COR-L47 (cell line): Measurements from ENCODE around the gene NKX6-1.

Experiments used
- DNase-seq: peaks from one replicate; lab custom pipeline; 2025; lab: John Stamatoyannopoulos, UW

The NKX6-1 gene

GRCh38 chr4:84498203-84498934, 723 bp downstream of the NKX6-1 start:
- peak; percentile 49 for DNase-seq

DNA sequence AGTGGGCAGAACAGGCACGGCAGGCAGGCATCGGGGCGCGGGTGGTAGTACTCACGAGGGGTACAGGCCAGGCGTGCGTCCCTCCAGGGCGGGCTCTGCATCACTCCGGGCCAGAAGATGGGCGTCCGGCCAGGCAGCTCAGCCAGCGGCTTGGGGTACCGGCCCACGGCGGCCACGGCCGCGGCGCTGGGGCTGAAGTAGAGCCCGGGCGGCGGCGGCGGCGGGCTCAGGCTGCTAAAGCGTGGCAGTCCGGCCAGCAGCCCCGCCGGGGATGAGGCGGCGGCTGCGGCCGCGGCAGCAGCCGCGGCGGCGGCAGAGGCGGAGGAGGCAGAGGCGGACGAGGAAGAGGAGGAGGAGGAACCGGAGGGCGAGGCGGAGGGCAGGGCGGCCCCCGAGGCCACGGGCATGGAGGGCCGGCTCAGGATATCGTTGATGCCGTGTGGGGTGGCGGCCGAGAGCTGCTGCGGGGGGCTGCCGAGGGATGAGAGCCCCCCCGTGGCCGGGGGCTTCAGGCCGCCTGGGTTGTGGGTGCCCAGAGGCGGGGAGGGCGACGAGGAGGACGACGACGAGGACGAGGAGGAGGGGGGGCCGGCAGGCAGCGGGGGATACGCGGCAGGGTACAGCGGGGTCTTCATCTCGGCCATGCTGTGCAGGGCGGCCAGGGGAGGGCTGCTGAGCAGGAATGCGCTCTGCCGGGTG, 1.4 kb downstream of the NKX6-1 start:
- no peak for DNase-seq

GRCh38 chr4:84496706-84497503, 2.2 kb downstream of the NKX6-1 start:
- no peak for DNase-seq

DNA sequence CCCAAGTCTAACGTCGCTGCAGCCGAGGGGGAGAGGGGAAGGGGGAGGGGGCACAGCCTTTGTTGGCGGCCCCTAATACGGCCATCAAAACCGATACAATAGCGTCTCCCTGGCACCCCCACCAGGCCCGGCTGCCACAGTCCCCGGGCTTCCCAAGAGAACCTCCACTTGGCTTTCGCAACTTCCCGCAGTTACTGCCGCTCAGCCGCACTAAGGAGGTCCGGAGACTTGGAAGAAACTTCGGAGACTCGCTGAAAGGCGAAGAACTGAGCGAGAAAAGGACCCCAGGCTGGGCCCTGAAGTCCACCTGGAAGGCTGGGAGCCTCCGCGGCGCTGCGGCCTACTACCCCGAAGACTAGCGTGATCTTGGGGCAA, 2.8 kb downstream of the NKX6-1 start:
- no peak for DNase-seq

DNA sequence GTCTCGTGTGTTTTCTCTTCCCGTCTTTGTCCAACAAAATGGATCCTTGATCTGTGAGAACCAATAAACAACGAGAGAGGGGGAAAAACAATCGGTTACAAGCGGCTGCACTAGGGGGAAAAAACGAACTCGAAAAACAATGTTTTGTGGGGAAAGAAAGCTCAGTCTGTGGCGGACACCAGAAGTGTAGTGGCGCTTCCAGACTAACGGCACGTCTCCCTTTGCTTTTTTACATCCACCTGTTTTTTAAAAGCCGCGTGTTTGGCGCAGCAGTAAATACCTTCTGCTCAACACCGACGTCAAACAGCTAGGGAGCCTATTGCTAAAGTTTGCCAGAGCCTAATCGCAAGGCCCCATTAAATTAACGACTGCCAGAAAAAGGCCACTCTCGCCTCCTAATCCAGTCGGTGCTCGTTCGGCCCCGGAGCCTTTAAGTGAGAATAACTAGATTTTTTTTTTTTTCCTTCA, 3.3 kb downstream of the NKX6-1 start:
- no peak for DNase-seq

DNA sequence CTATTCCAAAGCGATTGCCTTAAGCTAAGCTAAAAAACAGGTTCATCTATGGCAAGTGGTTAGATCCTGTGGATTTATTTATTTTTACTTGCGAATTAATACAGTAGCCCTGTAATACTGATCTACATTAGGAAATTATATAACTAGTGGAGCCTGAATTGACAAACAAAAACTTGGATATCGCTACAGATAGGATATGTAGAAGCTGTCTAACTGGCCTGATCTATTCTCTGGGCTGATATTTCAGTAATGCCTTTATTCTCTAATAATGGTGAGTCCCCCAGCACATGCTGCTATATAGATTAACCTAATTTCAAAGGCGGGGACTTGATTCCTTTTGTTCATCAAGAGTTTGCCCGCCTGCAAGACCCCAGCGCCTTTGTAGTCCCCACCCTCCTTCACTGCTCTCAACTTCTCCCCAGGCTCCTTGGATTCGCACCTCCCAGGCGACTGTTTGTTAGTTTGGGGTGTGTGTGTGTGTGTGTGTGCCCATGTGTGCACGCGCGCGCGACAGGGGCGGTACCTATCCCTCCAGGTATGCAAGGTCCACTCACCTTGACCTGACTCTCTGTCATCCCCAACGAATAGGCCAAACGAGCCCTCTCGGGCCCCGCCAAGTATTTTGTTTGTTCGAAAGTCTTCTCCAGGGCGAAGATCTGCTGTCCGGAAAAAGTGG, 3.8 kb downstream of the NKX6-1 start:
- no peak for DNase-seq

DNA sequence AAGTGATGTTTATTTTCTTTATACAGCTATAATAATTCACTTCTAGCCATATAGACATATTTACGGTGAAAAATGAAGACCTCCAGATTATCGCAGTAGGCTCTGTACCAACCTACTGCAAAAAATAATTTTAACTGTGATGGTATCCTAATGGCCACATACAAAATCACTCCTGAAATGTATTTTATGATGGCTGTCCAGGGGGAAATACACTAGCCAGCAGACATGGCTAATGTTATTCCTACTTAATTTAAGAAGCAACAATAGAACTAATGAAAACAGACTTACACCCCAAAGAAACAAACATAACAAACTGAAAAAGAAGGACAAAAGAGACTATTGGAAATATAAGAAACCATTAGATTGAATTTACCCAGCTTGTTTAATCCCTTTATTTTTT, 4.6 kb downstream of the NKX6-1 start:
- DNase-seq, result no peak

DNA sequence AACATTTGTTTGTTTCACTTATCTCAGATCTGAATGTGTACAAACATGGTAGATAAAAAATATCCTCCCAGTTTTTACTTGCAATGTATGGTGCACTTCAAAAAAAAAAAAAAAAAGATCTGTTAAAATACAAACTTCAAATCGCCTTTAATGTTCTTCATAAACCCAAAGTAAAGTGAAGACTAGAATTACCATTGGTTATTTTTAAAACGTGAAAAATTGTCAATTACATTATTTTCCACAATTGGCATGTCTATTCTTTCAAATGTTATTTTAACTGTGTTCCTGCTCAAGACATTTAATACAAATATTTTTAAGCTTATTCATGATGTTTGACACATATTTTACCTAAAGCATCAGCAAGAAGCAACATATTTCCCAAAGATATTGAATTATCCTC, 5.0 kb downstream of the NKX6-1 start:
- no peak for DNase-seq

DNA sequence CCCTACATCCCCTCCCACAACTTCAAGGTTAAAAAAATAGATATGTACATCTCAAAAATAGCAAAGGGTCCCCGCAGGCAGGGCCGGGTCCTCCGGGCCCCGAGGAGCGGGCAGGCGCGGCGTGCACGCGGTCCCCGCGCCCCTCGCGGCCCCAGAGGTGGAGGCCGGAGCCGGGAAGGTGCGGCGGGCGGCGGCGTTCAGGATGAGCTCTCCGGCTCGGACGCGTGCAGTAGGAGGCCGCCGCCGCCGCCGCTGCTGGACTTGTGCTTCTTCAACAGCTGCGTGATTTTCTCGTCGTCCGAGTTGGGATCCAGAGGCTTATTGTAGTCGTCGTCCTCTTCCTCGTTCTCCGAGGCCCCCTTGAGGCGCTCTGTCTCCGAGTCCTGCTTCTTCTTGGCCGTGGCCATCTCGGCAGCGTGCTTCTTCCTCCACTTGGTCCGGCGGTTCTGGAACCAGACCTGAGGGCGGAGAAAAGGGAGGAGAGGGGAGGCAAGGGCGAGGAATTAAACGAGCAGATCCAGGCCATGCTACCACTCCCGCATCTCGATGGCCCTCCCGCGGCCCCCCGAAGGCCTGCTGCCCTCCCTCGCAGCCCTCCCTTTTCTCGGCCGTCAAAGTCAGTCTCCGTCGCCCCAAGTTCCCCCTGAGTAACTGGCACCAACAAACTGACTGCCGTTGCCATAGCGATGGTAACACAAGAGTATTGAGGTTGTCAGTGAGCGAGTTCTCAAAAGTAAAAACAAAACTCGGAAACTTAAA, 5.8 kb downstream of the NKX6-1 start:
- DNase-seq, result no peak

DNA sequence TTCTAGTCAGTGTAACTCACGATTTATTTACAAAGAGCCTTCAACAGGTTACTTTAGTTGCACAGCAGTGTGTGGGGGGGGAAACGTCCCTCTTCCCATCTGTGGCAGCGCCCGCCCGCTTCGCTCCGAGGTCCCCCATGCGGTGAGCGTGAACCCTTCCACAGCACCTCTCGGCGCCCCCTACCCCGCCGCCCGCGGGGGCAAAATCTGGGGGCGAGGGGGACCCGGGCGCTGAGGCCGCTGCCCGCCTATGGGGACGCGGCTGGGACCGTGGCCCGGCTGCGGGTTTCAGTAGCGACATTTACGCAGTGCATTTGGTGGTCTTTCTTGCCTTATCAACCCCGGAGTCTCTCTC, 6.4 kb downstream of the NKX6-1 start:
- DNase-seq, result no peak

- DNase-seq, result no peak
Measured at GRCh38 chr4:84492290-84492689, 6.8 kb downstream of the NKX6-1 start.

- DNase-seq, result no peak
Measured at GRCh38 chr4:84491481-84491880, 7.6 kb downstream of the NKX6-1 start.

GRCh38 chr4:84490663-84491062, 8.4 kb downstream of the NKX6-1 start:
- no peak for DNase-seq

DNA sequence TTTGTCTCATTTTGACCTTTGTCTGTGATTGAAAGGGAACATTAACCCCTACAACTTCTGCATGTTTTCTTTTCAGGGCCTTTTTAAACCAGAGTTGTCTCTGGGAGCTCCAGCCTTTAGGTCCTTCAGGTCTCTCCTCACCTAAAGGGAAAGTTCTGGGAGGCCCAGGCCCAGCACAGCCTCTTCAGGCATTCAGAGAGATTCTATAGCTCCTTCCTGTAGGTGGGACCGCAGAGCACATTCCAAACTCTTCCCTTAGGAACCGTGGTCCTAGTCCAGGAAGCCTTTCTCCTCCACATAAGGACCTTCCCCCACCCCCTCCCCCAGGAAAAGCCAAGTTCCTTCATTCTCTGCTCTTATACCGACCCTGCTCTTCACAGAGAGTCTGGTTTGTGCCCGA, 14.9 kb downstream of the NKX6-1 start:
- DNase-seq, result no peak

- no peak for DNase-seq
Measured at GRCh38 chr4:84483688-84484087, 15.4 kb downstream of the NKX6-1 start.

DNA sequence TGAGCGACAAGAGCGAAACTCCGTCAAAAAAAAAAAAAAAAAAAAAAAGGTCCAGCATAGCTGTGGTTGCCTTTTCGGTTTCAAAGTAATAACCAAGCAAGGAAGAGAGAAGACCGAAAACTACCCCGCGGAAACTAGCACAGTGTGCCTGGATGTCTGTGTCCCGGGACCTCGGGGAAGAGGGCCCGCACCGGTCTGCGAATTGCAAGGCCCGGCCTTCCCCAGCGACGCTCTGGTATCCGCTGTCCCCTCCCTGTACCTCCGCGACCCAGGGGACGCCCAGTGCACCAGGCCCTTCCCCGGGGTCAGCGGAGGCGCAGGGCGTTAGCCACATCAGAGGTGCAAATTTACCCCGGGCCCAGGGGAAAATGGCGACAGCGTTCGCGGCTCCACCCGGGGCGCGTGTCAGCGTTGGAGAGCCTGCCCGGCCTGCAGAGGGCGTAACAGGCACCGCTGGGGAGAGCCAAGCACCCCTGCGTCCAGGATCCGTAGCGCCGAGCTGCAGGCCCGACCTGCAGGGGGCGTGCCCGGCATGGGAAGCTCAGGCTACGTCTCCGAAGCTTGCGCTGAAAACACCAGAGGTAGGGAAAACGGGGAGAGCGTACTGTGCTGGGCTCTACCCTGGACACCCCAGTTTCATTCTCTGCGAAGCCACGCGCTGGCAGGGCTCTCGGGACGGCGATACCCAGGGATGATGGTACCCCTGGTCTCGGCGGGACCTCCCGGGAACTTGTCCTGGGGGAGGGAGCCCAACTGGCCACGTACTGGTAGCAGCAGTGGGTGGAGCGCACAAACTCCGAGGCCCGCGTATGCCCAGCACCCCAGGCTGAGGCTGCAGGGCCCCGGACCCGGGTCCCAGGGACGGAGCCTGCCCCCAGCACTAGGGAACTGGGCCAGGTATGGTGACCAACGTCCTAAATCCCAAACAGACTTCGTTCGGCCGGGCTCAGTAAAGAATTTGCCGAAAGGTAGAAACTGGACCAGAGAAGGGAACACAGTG, 16.2 kb downstream of the NKX6-1 start:
- no peak for DNase-seq

DNA sequence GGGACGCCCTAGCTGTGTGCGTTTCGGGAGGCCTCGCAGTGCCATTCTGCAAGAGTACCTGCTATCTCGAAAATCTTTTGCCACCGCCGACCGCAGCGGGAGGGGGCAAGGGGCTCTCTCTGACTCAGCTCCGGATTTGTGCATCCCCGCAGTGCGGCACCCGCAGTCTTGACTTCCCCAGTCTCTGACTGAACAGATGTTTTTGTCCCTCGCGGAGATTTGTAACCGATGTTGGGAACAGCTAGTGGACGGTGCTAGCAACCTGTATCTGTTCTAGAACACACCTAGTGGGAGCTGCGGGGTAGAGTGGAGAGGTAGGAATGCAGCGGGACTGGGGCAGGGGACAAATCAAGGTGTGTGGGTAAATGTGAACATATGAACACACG, 17.2 kb downstream of the NKX6-1 start:
- DNase-seq, result no peak

- no peak for DNase-seq
Measured at GRCh38 chr4:84481077-84481859, 17.8 kb downstream of the NKX6-1 start.

DNA sequence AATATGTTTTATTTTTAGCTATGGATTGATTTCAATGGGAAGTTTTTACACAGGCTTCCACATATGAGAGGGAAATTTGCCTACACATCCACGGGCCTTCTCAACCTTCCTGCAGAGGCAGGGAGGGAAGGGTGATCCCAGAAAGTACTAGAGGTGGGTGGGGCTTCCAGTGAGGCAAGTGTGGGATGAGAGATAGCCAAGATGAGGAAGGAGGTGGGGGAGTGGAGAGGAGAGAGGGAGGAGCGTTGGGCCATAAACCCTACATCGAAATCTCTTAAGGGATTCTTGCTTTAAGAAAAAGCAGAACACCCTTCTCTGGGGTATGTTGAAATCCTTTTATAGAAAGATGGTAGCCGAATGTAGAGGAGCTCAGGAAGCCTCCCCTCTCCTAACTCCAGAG, 19.0 kb downstream of the NKX6-1 start:
- no peak for DNase-seq

DNA sequence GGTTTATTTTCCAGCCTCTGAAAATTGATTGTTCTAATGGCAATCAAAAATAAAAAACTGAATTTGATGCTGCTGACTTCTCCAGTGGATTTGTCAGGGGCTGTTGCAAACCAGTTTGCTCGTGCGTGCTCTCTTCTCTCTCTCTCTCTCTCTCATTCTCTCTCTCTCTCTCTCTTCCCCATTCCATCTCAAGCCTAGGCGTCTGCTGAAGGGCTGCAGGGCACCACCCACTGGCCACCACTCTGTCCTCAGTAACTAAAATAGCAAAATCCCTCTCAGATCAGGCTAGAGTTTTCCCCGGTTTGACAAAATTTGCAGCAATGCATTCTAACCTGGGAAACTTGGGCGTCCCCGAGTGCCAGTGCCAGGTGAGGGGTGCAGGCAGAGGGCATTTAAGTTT, 19.4 kb downstream of the NKX6-1 start:
- DNase-seq, result no peak
